ENCODE data around the gene FLOT2.
A peak's percentile ranks its signal among the peaks of the same experiment; 100 is the strongest.
"Not testable (repeated sequence)": the region's sequence is repeated elsewhere in the genome, so short reads cannot be mapped to it uniquely, and the experiment has no call there.

Gene FLOT2

DNA sequence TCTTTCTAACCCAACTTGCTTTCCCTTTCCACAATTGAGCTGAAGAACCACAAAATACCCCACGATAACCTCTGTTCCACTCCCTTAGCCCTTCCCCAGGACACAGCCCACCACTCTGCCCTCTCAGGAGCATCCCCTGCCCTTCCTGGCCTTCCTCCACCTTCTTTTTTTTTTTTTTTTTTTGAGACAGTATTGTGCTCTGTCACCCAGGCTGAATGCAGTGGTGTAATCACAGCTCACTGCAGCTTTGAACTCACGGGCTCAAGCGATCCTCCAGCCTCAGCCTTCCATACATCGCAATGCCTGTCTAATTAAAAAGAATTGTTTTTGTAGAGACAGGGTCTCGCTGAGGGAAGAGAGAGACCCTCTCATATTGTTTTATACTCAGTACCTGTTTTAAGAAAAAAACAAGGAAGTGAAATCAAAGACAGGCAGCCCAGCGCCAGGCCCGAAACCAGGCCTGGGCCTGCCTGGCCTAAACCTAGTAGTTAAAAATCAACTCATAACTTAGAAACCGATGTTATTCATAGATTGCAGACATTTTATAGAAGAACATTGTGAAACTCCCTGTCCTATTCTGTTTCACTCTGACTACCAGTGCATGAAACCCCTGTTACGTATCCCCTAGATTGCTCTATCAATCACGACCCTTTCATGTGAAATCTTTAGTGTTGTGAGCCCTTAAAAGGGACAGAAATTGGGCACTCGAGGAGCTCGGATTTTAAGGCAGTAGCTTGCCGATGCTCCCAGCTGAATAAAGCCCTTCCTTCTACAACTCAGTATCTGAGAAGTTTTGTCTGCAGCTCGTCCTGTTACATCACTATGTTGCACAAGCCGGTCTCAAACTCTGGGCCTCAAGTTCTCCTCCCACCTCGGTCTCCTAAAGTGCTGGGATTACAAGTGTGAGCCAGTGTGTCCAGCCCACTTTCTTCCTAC lies 4.0 kb downstream of the FLOT2 start:
- Mint-ChIP-seq H3K4me1 (ENCODE audit: low read depth) (peaks cover 81% of the 10 kb centered on the region), H3K27ac (peak overlapping the region; percentile 100), H3K4me3 (peak overlapping the region; percentile 74), H3K36me3 (ENCODE audit: low read depth) (peaks cover 17% of the 10 kb centered on the region)
- H3K9me3 Mint-ChIP-seq, H3K27me3 Mint-ChIP-seq: not testable (repeated sequence)

DNA sequence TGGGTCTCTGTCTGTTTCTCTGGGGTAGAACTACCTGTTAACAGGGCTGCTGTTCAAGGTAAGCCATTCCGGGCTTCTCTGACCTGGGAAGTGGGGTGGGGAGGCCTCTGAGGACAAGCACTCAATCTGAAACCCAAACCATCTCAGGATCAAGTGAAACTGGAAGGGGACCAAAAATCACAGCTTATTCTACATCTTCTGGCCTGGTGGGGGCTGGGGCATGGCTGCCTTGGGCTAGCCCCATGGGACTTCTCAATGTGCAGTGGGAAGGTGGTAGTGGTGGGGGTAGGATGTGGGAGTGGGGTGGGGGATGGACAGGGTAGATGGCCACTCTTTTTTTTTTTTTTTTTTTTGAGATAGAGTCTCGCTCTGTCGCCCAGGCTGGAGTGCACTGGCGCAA lies 5.5 kb downstream of the FLOT2 start:
- no peaks in the 10 kb centered on the region for H3K9me3 Mint-ChIP-seq

DNA sequence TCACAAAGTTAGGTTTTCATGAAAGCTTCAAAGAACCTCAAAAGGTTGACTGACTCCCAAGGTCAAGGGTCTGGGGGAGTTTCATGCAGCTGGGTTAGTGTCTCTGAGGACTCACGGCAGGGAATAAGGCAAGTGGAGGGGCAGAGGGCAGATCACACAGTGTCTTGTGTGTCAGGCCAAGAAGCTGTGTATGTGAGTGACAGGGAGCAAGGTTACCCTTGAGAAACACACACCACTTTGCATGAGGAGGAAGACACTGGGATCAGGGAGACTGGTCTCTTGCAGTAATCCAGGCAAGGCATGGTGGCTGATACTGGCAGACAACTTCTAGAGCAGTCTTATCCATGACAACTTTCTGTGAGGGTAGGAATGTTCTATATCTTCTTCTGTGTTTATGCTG lies 6.3 kb downstream of the FLOT2 start:
- H3K9me3 Mint-ChIP-seq = no peaks in the 10 kb centered on the region
- peak overlapping the region; percentile 85 for H3K27ac Mint-ChIP-seq
- H3K4me1 Mint-ChIP-seq (ENCODE audit: low read depth) = peaks cover 79% of the 10 kb centered on the region
- H3K27me3 Mint-ChIP-seq = no peaks in the 10 kb centered on the region
- H3K36me3 Mint-ChIP-seq (ENCODE audit: low read depth) = peaks cover 12% of the 10 kb centered on the region
- H3K4me3 Mint-ChIP-seq = no peak overlapping the region

More for the DNA sequence above, 5.5 kb downstream of the FLOT2 start:
- Mint-ChIP-seq H3K27ac (peak overlapping the region; percentile 85), H3K4me1 (ENCODE audit: low read depth) (peaks cover 86% of the 10 kb centered on the region), H3K27me3 (no peaks in the 10 kb centered on the region), H3K36me3 (ENCODE audit: low read depth) (peaks cover 12% of the 10 kb centered on the region), H3K4me3 (no peak overlapping the region)

DNA sequence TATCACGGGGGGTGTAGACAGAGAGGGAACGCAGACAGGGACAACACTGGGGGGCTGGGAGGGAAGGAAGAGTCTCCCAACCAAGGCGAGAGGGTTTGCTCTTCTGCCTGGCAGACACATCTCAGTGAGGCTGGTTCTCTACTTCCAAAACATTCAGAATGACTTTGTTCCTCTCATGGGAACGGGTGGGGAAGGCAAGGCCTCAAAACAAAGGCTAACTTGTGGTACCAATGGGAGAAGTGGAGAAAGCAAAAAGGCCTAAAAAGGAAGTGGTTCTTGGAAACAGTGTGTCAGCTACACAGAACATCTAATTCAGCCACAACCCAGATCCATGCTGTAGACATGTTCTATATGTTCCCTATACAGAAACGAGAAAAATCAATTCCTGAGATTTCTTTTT lies 7.5 kb downstream of the FLOT2 start:
- peak overlapping the region; percentile 40 for H3K27ac Mint-ChIP-seq
- H3K27me3 Mint-ChIP-seq = no peaks in the 10 kb centered on the region
- H3K4me1 Mint-ChIP-seq (ENCODE audit: low read depth) = peaks cover 68% of the 10 kb centered on the region
- no peak overlapping the region for H3K4me3 Mint-ChIP-seq
- H3K36me3 Mint-ChIP-seq (ENCODE audit: low read depth) = peaks cover 12% of the 10 kb centered on the region
- no peaks in the 10 kb centered on the region for H3K9me3 Mint-ChIP-seq

DNA sequence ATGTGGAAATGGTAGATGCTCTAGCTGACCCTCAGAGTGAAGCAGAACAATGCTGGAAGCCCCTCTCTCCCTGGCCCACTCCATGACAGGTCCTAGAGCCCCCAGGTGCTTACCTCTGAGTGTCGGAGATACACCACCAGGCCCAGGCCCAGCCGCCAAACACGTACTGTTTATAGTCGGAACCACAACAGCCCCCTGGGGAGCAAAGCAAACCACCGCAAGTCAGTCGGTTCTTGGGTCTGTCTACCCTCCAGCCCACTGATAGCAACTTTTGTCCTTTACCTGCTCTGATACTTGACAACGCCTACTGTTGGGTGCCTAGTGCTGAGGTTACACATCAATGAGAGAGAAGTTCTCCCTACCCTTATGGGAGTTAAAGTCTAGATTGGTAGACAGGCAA lies 8.7 kb downstream of the FLOT2 start:
- Mint-ChIP-seq H3K9me3 (no peaks in the 10 kb centered on the region), H3K27ac (peak overlapping the region; percentile 31), H3K4me1 (ENCODE audit: low read depth) (peaks cover 63% of the 10 kb centered on the region), H3K36me3 (ENCODE audit: low read depth) (peaks cover 16% of the 10 kb centered on the region), H3K27me3 (no peaks in the 10 kb centered on the region), H3K4me3 (no peak overlapping the region)

DNA sequence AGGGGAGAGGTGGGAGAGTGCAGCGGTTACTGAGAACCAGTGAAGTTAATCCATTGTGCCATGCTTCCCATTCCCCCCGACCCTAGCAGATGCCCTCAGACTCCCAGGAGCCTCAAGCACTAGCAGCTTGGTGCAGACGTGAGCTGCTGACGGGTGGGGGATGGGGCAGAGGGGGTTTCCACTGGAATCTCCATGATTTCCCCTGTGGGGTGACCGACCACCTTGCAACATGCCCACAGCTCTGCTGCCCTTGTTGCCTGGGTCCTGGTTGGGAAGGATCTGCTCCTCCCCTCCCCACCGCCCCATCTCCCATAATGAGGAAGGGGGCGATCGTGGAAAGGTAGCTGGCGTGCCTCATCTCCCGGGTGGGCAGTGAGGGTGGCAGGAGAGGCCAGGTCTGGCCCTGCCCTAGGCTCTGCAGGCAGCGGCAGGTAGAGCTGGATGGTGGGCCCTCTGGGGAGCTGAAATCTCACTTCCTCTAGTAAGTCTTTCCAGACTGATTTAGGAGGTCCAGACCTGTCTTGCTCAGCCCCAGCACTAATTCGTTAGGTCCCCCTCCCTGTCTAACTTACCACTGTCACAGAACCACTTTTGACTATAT lies 9.6 kb downstream of the FLOT2 start:
- peaks cover 16% of the 10 kb centered on the region for H3K36me3 Mint-ChIP-seq (ENCODE audit: low read depth)
- peaks cover 54% of the 10 kb centered on the region for H3K4me1 Mint-ChIP-seq (ENCODE audit: low read depth)
- no peak overlapping the region for H3K4me3 Mint-ChIP-seq
- no peak overlapping the region for H3K27ac Mint-ChIP-seq
- no peaks in the 10 kb centered on the region for H3K27me3 Mint-ChIP-seq
- no peaks in the 10 kb centered on the region for H3K9me3 Mint-ChIP-seq

DNA sequence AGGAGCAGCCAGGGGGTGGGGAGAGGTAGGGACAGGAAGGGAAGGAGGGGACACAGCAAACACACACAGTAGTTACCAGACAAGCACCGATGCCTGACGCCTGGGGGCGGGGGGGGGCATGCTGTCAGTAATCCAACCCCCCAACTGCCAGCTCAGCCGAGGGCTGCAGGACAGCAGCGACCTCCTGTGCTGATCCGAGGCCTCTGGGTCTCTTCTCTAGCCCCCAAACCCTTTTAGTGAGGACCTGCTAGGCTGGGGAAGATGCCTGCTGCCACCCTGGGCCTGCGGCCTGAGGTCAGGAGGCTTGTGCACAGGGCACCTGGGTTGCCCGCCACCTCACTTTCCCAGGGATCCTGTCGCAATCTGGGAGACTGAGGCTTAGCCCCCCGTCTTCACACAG lies 11.6 kb downstream of the FLOT2 start:
- Mint-ChIP-seq H3K4me3 (no peak overlapping the region), H3K27ac (no peak overlapping the region), H3K4me1 (ENCODE audit: low read depth) (peaks cover 36% of the 10 kb centered on the region), H3K27me3 (no peaks in the 10 kb centered on the region), H3K9me3 (no peaks in the 10 kb centered on the region), H3K36me3 (ENCODE audit: low read depth) (peaks cover 14% of the 10 kb centered on the region)

DNA sequence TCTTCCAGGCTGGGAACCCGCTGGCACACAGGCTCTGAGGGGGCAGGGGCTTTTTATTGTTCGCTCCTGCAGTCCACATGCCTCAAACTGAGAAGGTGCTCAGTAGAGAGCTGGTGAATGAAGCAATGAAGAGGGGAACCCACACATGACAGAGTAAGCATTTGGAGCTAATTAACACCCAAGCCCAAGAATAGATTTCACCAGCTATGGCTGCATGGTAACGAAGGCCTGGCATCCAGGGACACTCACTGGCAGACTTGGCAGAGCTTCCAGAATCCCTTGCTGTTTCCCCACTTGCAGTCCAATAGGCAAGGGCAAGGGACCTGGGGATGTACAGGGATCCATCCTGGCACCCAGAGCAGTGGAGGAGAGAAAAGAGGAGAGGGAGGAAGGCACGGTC lies 12.2 kb downstream of the FLOT2 start:
- Mint-ChIP-seq H3K9me3 (no peaks in the 10 kb centered on the region), H3K36me3 (ENCODE audit: low read depth) (peaks cover 12% of the 10 kb centered on the region), H3K4me1 (ENCODE audit: low read depth) (peaks cover 30% of the 10 kb centered on the region), H3K27ac (no peak overlapping the region), H3K27me3 (no peaks in the 10 kb centered on the region), H3K4me3 (no peak overlapping the region)

DNA sequence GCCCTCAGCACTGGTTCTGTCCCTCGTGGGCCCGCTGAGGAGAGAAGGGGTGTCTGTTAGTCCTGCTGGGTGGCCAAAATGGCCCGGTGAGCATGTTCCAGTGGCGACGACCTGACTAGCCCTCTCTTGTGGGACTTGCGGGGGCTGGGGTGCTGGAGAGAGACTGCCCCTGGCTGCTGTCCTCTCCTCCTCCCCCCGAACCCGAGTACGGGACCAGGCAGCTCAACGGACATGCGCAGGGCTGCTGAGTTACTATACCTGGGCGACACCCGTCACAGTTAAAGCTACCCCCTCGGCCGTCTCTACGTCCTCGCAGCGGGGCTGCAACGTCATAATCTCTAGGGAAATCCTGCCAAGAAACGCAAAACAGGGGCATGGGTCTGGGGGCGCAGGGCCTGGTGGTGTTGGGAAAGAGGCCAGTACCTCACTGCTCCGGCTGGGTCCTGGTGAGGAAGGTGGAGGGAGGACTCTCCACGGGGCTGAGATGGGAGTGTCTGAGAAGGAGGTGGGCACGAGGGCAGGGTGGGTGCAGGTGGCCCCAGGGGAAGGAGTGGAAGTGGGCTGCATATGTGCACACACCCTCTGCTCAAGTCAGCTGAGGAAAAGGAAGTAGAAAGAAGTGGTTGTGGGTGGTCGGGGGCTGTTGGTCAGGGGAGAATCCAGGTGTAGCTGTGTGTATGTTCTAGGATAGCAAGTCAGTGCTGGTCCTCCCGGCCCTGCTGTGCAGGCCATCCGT lies 13.4 kb downstream of the FLOT2 start:
- H3K4me1 Mint-ChIP-seq (ENCODE audit: low read depth) = peaks cover 18% of the 10 kb centered on the region
- H3K36me3 Mint-ChIP-seq (ENCODE audit: low read depth) = peaks cover 19% of the 10 kb centered on the region
- H3K27ac Mint-ChIP-seq = no peak overlapping the region

DNA sequence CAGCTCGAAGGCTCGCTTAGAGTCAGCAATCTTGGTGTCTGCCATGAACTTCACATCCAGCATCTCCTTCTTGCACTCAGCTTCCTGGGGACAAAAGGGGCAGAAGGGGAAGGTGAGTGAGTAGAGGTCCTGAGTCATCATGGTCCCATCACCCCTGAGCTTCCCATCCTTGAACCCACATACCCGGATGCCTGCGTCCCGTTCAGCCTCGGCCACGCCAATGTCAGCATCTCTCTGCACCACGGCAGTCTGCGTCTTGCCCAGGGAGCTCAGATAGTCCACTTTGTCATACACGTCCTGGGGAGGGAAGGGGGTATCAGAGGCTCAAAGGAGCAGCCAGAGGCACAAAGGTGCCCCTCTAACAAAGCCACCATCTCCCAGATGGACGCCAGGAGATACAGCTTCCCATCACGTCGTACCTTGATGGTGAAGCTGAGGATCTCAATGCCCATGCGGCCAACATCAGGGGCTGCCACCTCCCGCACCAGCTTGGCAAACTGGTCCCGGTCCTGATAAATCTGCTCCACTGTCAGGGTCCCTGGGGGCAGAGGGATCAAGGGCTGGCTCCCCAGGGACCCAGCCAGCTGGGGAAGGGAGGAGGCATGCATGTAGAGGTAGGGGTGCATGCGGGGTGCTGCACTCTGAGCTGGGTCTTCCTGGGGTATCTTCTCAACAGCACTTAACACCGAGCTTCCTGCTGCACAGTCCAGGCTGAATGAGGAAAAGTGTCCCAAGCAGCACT lies 15.2 kb downstream of the FLOT2 start:
- Mint-ChIP-seq H3K27ac (no peak overlapping the region), H3K4me1 (ENCODE audit: low read depth) (peaks cover 19% of the 10 kb centered on the region), H3K4me3 (no peak overlapping the region), H3K9me3 (no peaks in the 10 kb centered on the region), H3K36me3 (ENCODE audit: low read depth) (peaks cover 30% of the 10 kb centered on the region), H3K27me3 (no peaks in the 10 kb centered on the region)

More for the DNA sequence above, 13.4 kb downstream of the FLOT2 start:
- no peaks in the 10 kb centered on the region for H3K27me3 Mint-ChIP-seq
- no peak overlapping the region for H3K4me3 Mint-ChIP-seq
- H3K9me3 Mint-ChIP-seq = no peaks in the 10 kb centered on the region

DNA sequence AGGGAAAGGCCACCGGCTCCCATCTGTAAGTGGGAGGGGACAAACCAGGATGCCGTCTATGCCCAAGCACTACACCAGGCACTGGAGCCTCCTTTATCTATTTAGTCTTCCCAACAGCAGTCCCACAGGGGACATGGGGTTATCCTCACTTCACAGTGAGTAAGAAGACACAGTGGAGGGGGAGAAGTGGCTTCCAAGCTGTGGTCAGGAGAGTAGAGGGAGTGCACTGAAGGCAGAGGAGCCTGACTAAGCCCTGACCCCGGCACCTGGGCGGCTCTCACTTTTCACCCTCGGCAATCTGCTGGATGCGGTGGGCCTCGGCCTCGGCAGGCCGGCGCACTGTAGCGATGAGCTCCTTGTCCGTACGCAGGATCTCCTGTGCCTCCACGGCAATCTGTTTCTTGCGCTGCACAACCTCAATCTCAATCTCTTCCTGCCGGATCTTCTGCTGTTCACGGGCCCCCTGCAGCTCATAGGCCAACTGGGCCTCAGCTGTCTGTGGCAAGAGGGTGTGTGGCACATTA lies 15.9 kb downstream of the FLOT2 start:
- no peaks in the 10 kb centered on the region for H3K27me3 Mint-ChIP-seq
- H3K4me1 Mint-ChIP-seq (ENCODE audit: low read depth) = peaks cover 23% of the 10 kb centered on the region
- no peak overlapping the region for H3K27ac Mint-ChIP-seq
- H3K4me3 Mint-ChIP-seq = no peak overlapping the region
- peaks cover 30% of the 10 kb centered on the region for H3K36me3 Mint-ChIP-seq (ENCODE audit: low read depth)
- H3K9me3 Mint-ChIP-seq = no peaks in the 10 kb centered on the region

DNA sequence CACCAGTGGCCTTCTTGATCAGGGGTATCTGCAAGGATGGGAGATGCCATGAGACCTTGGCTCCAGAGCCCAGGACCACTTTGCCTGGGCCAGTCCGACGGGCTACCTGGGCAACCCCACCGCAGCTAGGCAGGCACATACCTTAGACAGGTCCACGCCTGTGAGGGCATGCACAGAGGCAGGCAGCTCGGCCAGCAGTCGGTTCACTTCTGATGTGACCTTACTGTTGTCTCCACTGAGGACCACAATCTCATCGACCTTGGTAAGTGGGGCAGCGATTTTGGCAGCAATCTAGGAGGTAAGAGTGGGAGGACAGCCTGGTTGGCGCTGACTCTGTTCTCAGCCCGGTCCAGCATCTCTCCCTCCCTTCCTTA lies 17.0 kb downstream of the FLOT2 start:
- Mint-ChIP-seq H3K4me3 (no peak overlapping the region), H3K27me3 (no peaks in the 10 kb centered on the region), H3K27ac (no peak overlapping the region), H3K36me3 (ENCODE audit: low read depth) (peaks cover 30% of the 10 kb centered on the region), H3K4me1 (ENCODE audit: low read depth) (peaks cover 33% of the 10 kb centered on the region), H3K9me3 (no peaks in the 10 kb centered on the region)

DNA sequence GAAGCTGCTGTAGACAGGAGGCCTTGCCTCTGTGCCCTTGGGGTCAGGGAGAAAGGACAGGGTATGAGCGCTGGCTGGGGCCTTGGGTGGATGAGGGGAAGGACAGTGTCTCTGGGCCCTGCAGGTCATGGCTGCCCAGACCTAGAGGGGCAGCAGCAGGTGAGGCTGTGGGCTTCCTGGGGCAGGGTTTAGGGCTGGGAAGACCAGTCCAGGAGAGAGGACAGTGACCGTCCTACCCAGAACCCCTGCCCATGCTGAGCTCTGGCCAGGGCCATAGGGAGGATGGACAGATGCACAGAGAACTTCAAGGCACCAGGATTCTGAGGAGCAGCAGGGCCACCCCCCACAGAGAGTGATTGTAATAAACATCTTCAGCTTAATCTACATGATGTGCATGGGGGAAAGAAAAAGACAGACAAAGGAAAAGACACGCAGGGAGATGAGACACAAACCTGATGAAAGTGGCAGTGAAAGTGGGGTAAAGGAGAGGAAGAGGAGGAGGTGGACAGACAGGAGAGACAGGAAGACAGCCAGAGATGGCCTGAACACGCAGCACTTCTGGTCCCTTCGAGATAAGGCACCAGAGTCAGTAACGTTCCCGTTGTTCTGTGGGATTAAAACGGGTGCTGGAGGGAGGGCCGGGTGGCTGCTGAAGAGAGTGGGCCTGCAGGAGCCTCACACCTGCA lies 17.5 kb downstream of the FLOT2 start:
- H3K4me3 Mint-ChIP-seq = no peak overlapping the region
- H3K36me3 Mint-ChIP-seq (ENCODE audit: low read depth) = peaks cover 30% of the 10 kb centered on the region
- peaks cover 37% of the 10 kb centered on the region for H3K4me1 Mint-ChIP-seq (ENCODE audit: low read depth)
- no peaks in the 10 kb centered on the region for H3K9me3 Mint-ChIP-seq
- H3K27ac Mint-ChIP-seq = no peak overlapping the region
- no peaks in the 10 kb centered on the region for H3K27me3 Mint-ChIP-seq

DNA sequence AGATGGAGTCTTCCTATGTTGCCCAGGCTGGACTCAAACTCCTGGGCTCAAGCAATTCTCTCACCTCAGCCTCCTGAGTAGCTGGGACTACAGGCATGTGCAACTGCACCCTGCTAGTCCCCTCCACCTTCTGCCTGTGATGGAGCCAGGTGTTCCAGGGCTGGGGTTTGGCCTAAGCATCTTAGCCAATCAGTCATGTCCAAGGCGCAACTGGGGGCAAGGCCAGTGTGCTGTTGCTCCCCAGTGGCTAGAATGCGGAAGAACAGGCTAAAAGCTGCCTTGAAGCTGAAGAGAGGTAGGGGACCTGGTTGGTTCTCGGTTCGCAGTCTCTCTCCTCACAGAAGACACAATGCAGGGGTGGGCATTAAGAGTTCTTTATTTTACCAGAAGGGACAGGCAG lies 18.6 kb downstream of the FLOT2 start:
- H3K27me3 Mint-ChIP-seq = no peaks in the 10 kb centered on the region
- no peak overlapping the region for H3K4me3 Mint-ChIP-seq
- H3K9me3 Mint-ChIP-seq = no peaks in the 10 kb centered on the region
- peaks cover 37% of the 10 kb centered on the region for H3K4me1 Mint-ChIP-seq (ENCODE audit: low read depth)
- peaks cover 26% of the 10 kb centered on the region for H3K36me3 Mint-ChIP-seq (ENCODE audit: low read depth)
- no peak overlapping the region for H3K27ac Mint-ChIP-seq
